HepG2 (cell line): Measurements from ENCODE around the gene CD300H. TPM values are rescaled to one million over a fixed set of nuclear protein-coding genes. Genes with fewer than 3 reads are reported as not detected.

ENCODE experiments used
- ATM ChIP-seq: fragments of 450-650 bp; IDR thresholded peaks from 2 replicates; pipeline ENCODE4 v1.7.1; 2017; ENCODE audit warnings: mild to moderate bottlenecking, borderline replicate concordance
- ELF3 ChIP-seq: IDR thresholded peaks from 2 replicates; pipeline ENCODE4 v1.6.1; 2016; ENCODE audit warnings: missing genetic modification reagents, missing compliant biosample characterization
- KLF6 ChIP-seq: IDR thresholded peaks from 2 replicates; pipeline ENCODE4 v1.8.0; 2016; ENCODE audit warnings: missing biosample characterization, missing genetic modification reagents
- MBD4 ChIP-seq: IDR thresholded peaks from 2 replicates; pipeline ENCODE4 v1.6.1; 2012; ENCODE audit warnings: low read length, inconsistent platforms, borderline replicate concordance
- NFRKB ChIP-seq: fragments of 450-650 bp; IDR thresholded peaks from 2 replicates; pipeline ENCODE4 v1.6.1; 2017
- SCMH1 ChIP-seq: sonication (generic); formaldehyde crosslinking; IDR thresholded peaks from 2 replicates; pipeline ENCODE4 v1.9.0; 2021; ENCODE audit warnings: missing genetic modification reagents, mild to moderate bottlenecking, borderline replicate concordance
- ZFP1 ChIP-seq: IDR thresholded peaks from 2 replicates; pipeline ENCODE4 v1.6.1; 2016
- ZFP62 ChIP-seq: sonication (generic); formaldehyde crosslinking; IDR thresholded peaks from 2 replicates; pipeline ENCODE4 v1.4.0; 2020; ENCODE audit warnings: missing genetic modification reagents
- ZFY ChIP-seq: sonication (generic); formaldehyde crosslinking; IDR thresholded peaks from 2 replicates; pipeline ENCODE4 v1.4.0; 2020; ENCODE audit warnings: missing genetic modification reagents
- ZNF207 ChIP-seq: fragments of 450-650 bp; IDR thresholded peaks from 2 replicates; pipeline ENCODE4 v1.6.1; 2016; ENCODE audit warnings: antibody characterized with exemption, borderline replicate concordance
- ZNF451 ChIP-seq: sonication (generic); formaldehyde crosslinking; IDR thresholded peaks from 2 replicates; pipeline ENCODE4 v1.5.0; 2020; ENCODE audit warnings: mild to moderate bottlenecking, missing genetic modification reagents
- ZNF564 ChIP-seq: sonication (generic); formaldehyde crosslinking; IDR thresholded peaks from 2 replicates; pipeline ENCODE4 v1.8.1; 2023; ENCODE audit warnings: mild to moderate bottlenecking, missing genetic modification reagents
- ZNF589 ChIP-seq: sonication (generic); formaldehyde crosslinking; conservative IDR thresholded peaks from 2 replicates; pipeline ENCODE4 v1.8.0; 2022; ENCODE audit warnings: mild to moderate bottlenecking, moderate library complexity, missing genetic modification reagents
- ZSCAN22 ChIP-seq: sonication (generic); formaldehyde crosslinking; IDR thresholded peaks from 2 replicates; pipeline ENCODE4 v1.4.0; 2020; ENCODE audit warnings: mild to moderate bottlenecking, missing genetic modification reagents
- polyA plus RNA-seq, 8 experiments: library from polyadenylated mRNA; depleted of rRNA in 3 of 8; stranded (reverse) in 7 of 8; unstranded in 1 of 8; fragments of >200 nt; fragmentation: Illumina TruSeq in 4 of 8; extraction: Trizol in 4 of 8; gene quantifications; 2 replicates each; pipeline versions ENCODE4 v1.2.1 to v1.2.3, GENCODE V29; 2011 to 2016; ENCODE audit warnings: low read depth in 4 of 8, missing spikeins in 1 of 8, mixed read lengths in 1 of 8; ENCODE audit not compliant: insufficient read depth in 1 of 8
- total RNA-seq, 5 experiments: library from RNA; depleted of rRNA; stranded (reverse); fragments of >200 nt; fragmentation: Illumina TruSeq; extraction: Trizol; gene quantifications; 2 replicates each; pipeline ENCODE4 v1.2.3, GENCODE V29; 2016; ENCODE audit warnings: low read depth in 1 of 5
- TF ChIP-seq, protein P1 (sequence below): IDR thresholded peaks from 2 replicates; pipeline ENCODE4 v1.6.1; 2016
- TF ChIP-seq, protein P2 (sequence below), 2 experiments: fragments of 450-650 bp in 1 of 2; sonication (generic) in 1 of 2; formaldehyde crosslinking in 1 of 2; IDR thresholded peaks; 2 replicates each; pipeline versions ENCODE4 v1.6.1 to v1.8.0; 2016 to 2022; ENCODE audit warnings: antibody characterized with exemption in 1 of 2, mild to moderate bottlenecking in 1 of 2, missing genetic modification reagents in 1 of 2

Gene CD300H
- total and polyA plus RNA-seq, 2 of the 13 experiments (the other 11 are each of a cell fraction or from before 2014, with no cell fraction given) = not detected

DNA sequence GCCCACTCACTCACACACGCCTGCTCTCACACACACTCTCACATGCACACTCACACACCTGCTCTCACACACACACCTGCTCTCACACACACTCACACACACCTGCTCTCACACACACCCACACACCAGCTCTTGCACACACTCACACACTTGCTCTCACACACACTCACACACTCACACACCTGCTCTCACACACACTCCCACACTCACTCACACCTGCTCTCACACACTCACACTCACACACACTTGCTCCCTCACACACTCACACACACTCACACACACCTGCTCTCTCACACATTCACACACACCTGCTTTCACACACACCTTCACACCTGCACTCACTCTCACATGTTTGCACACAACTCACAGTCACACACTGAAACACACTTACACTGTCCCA is 4.0 kb downstream of the CD300H start (continued):
- TF ChIP-seq ZNF451 (no peak), ZSCAN22 (CRISPR knock-in tag) (no peak), SCMH1 (no peak), ZNF207 (peak; percentile 87; the same call in 1 of the 2 replicates), ATM (peak; percentile 83; the same call in 1 of the 2 replicates), ZFP62 (CRISPR knock-in tag) (no peak), NFRKB (peak; percentile 6; the same call in 1 of the 2 replicates), ELF3 (no peak), ZNF589 (CRISPR knock-in tag) (no peak), MBD4 (no peak), ZFP1 (CRISPR knock-in tag) (no peak), KLF6 (CRISPR knock-in tag) (no peak), ZNF564 (CRISPR knock-in tag) (no peak), ZFY (CRISPR knock-in tag) (no peak)
- TF ChIP-seq, protein P1, sequence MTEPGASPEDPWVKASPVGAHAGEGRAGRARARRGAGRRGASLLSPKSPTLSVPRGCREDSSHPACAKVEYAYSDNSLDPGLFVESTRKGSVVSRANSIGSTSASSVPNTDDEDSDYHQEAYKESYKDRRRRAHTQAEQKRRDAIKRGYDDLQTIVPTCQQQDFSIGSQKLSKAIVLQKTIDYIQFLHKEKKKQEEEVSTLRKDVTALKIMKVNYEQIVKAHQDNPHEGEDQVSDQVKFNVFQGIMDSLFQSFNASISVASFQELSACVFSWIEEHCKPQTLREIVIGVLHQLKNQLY (CRISPR knock-in tag) = no peak
- TF ChIP-seq, protein P2, sequence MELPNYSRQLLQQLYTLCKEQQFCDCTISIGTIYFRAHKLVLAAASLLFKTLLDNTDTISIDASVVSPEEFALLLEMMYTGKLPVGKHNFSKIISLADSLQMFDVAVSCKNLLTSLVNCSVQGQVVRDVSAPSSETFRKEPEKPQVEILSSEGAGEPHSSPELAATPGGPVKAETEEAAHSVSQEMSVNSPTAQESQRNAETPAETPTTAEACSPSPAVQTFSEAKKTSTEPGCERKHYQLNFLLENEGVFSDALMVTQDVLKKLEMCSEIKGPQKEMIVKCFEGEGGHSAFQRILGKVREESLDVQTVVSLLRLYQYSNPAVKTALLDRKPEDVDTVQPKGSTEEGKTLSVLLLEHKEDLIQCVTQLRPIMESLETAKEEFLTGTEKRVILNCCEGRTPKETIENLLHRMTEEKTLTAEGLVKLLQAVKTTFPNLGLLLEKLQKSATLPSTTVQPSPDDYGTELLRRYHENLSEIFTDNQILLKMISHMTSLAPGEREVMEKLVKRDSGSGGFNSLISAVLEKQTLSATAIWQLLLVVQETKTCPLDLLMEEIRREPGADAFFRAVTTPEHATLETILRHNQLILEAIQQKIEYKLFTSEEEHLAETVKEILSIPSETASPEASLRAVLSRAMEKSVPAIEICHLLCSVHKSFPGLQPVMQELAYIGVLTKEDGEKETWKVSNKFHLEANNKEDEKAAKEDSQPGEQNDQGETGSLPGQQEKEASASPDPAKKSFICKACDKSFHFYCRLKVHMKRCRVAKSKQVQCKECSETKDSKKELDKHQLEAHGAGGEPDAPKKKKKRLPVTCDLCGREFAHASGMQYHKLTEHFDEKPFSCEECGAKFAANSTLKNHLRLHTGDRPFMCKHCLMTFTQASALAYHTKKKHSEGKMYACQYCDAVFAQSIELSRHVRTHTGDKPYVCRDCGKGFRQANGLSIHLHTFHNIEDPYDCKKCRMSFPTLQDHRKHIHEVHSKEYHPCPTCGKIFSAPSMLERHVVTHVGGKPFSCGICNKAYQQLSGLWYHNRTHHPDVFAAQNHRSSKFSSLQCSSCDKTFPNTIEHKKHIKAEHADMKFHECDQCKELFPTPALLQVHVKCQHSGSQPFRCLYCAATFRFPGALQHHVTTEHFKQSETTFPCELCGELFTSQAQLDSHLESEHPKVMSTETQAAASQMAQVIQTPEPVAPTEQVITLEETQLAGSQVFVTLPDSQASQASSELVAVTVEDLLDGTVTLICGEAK (IDR thresholded peaks at IDR 0.05) = peak; percentile 32; the same call in 1 of the 2 replicates
- TF ChIP-seq, protein P2 (CRISPR knock-in tag; IDR thresholded peaks at IDR 0.05) = no peak
